GM23338 (cell line): ENCODE data around the gene PTAR1.

Experiments
- ETS1 ChIP-seq: IDR thresholded peaks from 2 replicates; pipeline ENCODE4 v1.6.1; 2016; ENCODE audit warnings: antibody characterized with exemption
- EZH2 ChIP-seq: fragments of 200-600 bp; sonication (generic); IDR thresholded peaks from one replicate; pipeline ENCODE4 v1.8.0; 2017; ENCODE audit warnings: antibody characterized with exemption, mild to moderate bottlenecking, low read depth; ENCODE audit not compliant: unreplicated experiment
- EZH2phosphoT487 ChIP-seq: fragments of 200-600 bp; sonication (generic); IDR thresholded peaks from one replicate; pipeline ENCODE4 v1.8.1; 2018; ENCODE audit warnings: antibody characterized with exemption; ENCODE audit not compliant: unreplicated experiment
- POLR2AphosphoS5 ChIP-seq: IDR thresholded peaks from 2 replicates; pipeline ENCODE4 v1.6.1; 2016; ENCODE audit warnings: antibody characterized with exemption, low read depth
- ZNF462 ChIP-seq: fragments of 250-450 bp; sonication (Bioruptor Pico); IDR thresholded peaks from 2 replicates; pipeline ENCODE4 v1.5.0; 2020; ENCODE audit warnings: mild to moderate bottlenecking, moderate library complexity
- TF ChIP-seq, protein P1 (sequence below), 2 experiments: fragments of 200-600 bp in 1 of 2; sonication (generic) in 1 of 2; conservative IDR thresholded peaks; 2 replicates each; pipeline versions ENCODE4 v1.5.1 to v1.6.1; 2016 to 2017; ENCODE audit warnings: antibody characterized with exemption in 2 of 2, low read depth in 2 of 2, mild to moderate bottlenecking in 2 of 2, moderate library complexity in 1 of 2
- TF ChIP-seq, protein P2 (sequence below): IDR thresholded peaks from one replicate; pipeline ENCODE4 v1.6.1; 2018; ENCODE audit warnings: antibody characterized with exemption; ENCODE audit not compliant: unreplicated experiment

DNA sequence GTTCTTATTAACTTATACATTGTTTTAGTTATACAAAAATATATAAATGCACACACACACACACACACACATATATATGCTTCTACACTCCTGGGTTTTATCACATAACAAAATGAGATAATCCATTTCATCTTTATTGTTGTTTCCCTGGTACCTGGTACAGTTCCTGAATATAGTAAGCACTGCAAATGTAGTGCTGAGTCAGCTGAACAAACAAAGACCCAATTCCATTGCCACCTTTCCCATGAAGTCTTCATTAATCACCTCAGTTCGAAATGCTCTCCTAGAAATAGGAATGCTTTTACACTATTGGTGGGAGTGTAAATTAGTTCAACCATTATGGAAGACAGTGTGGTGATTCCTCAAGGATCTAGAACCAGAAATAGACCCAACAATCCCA is 13.4 kb upstream of the PTAR1 start:
- TF ChIP-seq EZH2: no peak
- TF ChIP-seq, protein P1, sequence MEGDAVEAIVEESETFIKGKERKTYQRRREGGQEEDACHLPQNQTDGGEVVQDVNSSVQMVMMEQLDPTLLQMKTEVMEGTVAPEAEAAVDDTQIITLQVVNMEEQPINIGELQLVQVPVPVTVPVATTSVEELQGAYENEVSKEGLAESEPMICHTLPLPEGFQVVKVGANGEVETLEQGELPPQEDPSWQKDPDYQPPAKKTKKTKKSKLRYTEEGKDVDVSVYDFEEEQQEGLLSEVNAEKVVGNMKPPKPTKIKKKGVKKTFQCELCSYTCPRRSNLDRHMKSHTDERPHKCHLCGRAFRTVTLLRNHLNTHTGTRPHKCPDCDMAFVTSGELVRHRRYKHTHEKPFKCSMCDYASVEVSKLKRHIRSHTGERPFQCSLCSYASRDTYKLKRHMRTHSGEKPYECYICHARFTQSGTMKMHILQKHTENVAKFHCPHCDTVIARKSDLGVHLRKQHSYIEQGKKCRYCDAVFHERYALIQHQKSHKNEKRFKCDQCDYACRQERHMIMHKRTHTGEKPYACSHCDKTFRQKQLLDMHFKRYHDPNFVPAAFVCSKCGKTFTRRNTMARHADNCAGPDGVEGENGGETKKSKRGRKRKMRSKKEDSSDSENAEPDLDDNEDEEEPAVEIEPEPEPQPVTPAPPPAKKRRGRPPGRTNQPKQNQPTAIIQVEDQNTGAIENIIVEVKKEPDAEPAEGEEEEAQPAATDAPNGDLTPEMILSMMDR (conservative IDR thresholded peaks at IDR 0.05; ENCODE audit: low read depth in 2 of 2): no peak
- no peak for TF ChIP-seq EZH2phosphoT487
- TF ChIP-seq, protein P2, sequence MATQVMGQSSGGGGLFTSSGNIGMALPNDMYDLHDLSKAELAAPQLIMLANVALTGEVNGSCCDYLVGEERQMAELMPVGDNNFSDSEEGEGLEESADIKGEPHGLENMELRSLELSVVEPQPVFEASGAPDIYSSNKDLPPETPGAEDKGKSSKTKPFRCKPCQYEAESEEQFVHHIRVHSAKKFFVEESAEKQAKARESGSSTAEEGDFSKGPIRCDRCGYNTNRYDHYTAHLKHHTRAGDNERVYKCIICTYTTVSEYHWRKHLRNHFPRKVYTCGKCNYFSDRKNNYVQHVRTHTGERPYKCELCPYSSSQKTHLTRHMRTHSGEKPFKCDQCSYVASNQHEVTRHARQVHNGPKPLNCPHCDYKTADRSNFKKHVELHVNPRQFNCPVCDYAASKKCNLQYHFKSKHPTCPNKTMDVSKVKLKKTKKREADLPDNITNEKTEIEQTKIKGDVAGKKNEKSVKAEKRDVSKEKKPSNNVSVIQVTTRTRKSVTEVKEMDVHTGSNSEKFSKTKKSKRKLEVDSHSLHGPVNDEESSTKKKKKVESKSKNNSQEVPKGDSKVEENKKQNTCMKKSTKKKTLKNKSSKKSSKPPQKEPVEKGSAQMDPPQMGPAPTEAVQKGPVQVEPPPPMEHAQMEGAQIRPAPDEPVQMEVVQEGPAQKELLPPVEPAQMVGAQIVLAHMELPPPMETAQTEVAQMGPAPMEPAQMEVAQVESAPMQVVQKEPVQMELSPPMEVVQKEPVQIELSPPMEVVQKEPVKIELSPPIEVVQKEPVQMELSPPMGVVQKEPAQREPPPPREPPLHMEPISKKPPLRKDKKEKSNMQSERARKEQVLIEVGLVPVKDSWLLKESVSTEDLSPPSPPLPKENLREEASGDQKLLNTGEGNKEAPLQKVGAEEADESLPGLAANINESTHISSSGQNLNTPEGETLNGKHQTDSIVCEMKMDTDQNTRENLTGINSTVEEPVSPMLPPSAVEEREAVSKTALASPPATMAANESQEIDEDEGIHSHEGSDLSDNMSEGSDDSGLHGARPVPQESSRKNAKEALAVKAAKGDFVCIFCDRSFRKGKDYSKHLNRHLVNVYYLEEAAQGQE: no peak
- no peak for TF ChIP-seq ZNF462 (CRISPR knock-in tag)
- no peak for TF ChIP-seq POLR2AphosphoS5
- TF ChIP-seq ETS1: no peak
